Neural crest cell (in vitro differentiated cells): Measurements from ENCODE around the gene ARHGAP6. TPM values are rescaled to one million over a fixed set of nuclear protein-coding genes. Genes with fewer than 3 reads are reported as not detected.

Experiments used
- DNase-seq: peaks from one replicate; pipeline ENCODE4 v3.0.0; 2021; ENCODE audit warnings: low read depth, mixed read lengths, low spot score
- H3K27ac Mint-ChIP-seq: one replicate; pipeline ENCODE4 v1.8.0; 2021; ENCODE audit warnings: mild to moderate bottlenecking, mixed read lengths; ENCODE audit not compliant: unreplicated experiment
- H3K27me3 Mint-ChIP-seq: 2 replicates; pipeline ENCODE4 v1.8.0; 2021; ENCODE audit warnings: low read depth, mild to moderate bottlenecking, mixed read lengths
- H3K36me3 Mint-ChIP-seq: 2 replicates; pipeline ENCODE4 v1.8.0; 2021; ENCODE audit warnings: low read depth, mild to moderate bottlenecking, mixed read lengths
- H3K4me1 Mint-ChIP-seq: 2 replicates; pipeline ENCODE4 v1.8.0; 2021; ENCODE audit warnings: mixed read lengths
- H3K4me3 Mint-ChIP-seq: one replicate; pipeline ENCODE4 v1.8.0; 2021; ENCODE audit warnings: mild to moderate bottlenecking, mixed read lengths
- H3K9me3 Mint-ChIP-seq: 2 replicates; pipeline ENCODE4 v1.8.0; 2021; ENCODE audit warnings: mixed read lengths
- CTCF ChIP-seq: fragments of 200-600 bp; sonication (generic); conservative IDR thresholded peaks from 2 replicates; pipeline ENCODE4 v1.5.0; 2021; ENCODE audit warnings: antibody characterized with exemption, mild to moderate bottlenecking
- total RNA-seq: library from RNA; stranded (reverse); gene quantifications from 2 replicates; pipeline ENCODE4 v1.2.1, GENCODE V29; 2021

ARHGAP6 gene
- total RNA-seq, 1 donor from 2014 or later, result 2.7 TPM

- Mint-ChIP-seq H3K4me1 (no peaks in the 10 kb centered on the region), H3K27me3 (no peaks in the 10 kb centered on the region), H3K9me3 (peaks cover 3% of the 10 kb centered on the region), H3K4me3 (no peak overlapping the region), H3K36me3 (no peaks in the 10 kb centered on the region), H3K27ac (no peak overlapping the region)
- no peak for TF ChIP-seq CTCF
- DNase-seq, result no peak
Measured at GRCh38 chrX:11611965-11612364, 53.8 kb downstream of the ARHGAP6 start.

- Mint-ChIP-seq H3K4me1 (no peaks in the 10 kb centered on the region), H3K9me3 (peaks cover 3% of the 10 kb centered on the region), H3K27me3 (no peaks in the 10 kb centered on the region), H3K4me3 (no peak overlapping the region), H3K27ac (no peak overlapping the region), H3K36me3 (no peaks in the 10 kb centered on the region)
- TF ChIP-seq CTCF, result no peak
- no peak for DNase-seq
Measured at GRCh38 chrX:11611161-11611560, 54.6 kb downstream of the ARHGAP6 start.

- H3K27ac Mint-ChIP-seq, result no peak overlapping the region
- no peaks in the 10 kb centered on the region for H3K4me1 Mint-ChIP-seq
- H3K27me3 Mint-ChIP-seq, result no peaks in the 10 kb centered on the region
- H3K9me3 Mint-ChIP-seq, result peaks cover 5% of the 10 kb centered on the region
- DNase-seq, result no peak
- H3K4me3 Mint-ChIP-seq, result no peak overlapping the region
- no peaks in the 10 kb centered on the region for H3K36me3 Mint-ChIP-seq
- TF ChIP-seq CTCF, result no peak
Measured at GRCh38 chrX:11609109-11609508, 56.6 kb downstream of the ARHGAP6 start.

GRCh38 chrX:11606408-11606807 is 59.3 kb downstream of the ARHGAP6 start:
- no peak for DNase-seq
- Mint-ChIP-seq H3K36me3 (no peaks in the 10 kb centered on the region), H3K27me3 (no peaks in the 10 kb centered on the region), H3K27ac (no peak overlapping the region), H3K4me1 (no peaks in the 10 kb centered on the region), H3K4me3 (no peak overlapping the region), H3K9me3 (peaks cover 9% of the 10 kb centered on the region)
- TF ChIP-seq CTCF, result no peak

GRCh38 chrX:11600578-11600977 is 65.1 kb downstream of the ARHGAP6 start:
- H3K36me3 Mint-ChIP-seq, result peaks cover 7% of the 10 kb centered on the region
- H3K4me1 Mint-ChIP-seq, result no peaks in the 10 kb centered on the region
- H3K27ac Mint-ChIP-seq, result no peak overlapping the region
- no peaks in the 10 kb centered on the region for H3K27me3 Mint-ChIP-seq
- H3K4me3 Mint-ChIP-seq, result no peak overlapping the region
- H3K9me3 Mint-ChIP-seq, result peaks cover 10% of the 10 kb centered on the region
- no peak for DNase-seq
- TF ChIP-seq CTCF, result no peak

- H3K4me3 Mint-ChIP-seq, result no peak overlapping the region
- no peak for DNase-seq
- no peaks in the 10 kb centered on the region for H3K27me3 Mint-ChIP-seq
- TF ChIP-seq CTCF, result no peak
- peaks cover 7% of the 10 kb centered on the region for H3K36me3 Mint-ChIP-seq
- peaks cover 12% of the 10 kb centered on the region for H3K9me3 Mint-ChIP-seq
- no peak overlapping the region for H3K27ac Mint-ChIP-seq
- H3K4me1 Mint-ChIP-seq, result no peaks in the 10 kb centered on the region
Measured at GRCh38 chrX:11597479-11597878, 68.2 kb downstream of the ARHGAP6 start.
